ENCODE data around the gene ACSBG1.

The ACSBG1 gene

GRCh38 chr15:78223396-78224022, 10.9 kb downstream of the ACSBG1 start:
- DNase-seq (ENCODE audit: low read depth, low spot score) = no peak
- no peak overlapping the region for H3K27ac ChIP-seq

- DNase-seq (ENCODE audit: low read depth, low spot score) = no peak
- no peak overlapping the region for H3K27ac ChIP-seq
These were observed 11.5 kb downstream of the ACSBG1 start for GRCh38 chr15:78222745-78223395.

- H3K27ac ChIP-seq = no peak overlapping the region
- no peak for DNase-seq (ENCODE audit: low read depth, low spot score)
These were observed 13.7 kb downstream of the ACSBG1 start for GRCh38 chr15:78220713-78221112.

- DNase-seq (ENCODE audit: low read depth, low spot score) = peak; percentile 82
- peak overlapping the region; percentile 4 for H3K27ac ChIP-seq
These were observed 17.9 kb downstream of the ACSBG1 start for GRCh38 chr15:78216276-78217104.

GRCh38 chr15:78213956-78214355, 20.4 kb downstream of the ACSBG1 start:
- DNase-seq (ENCODE audit: low read depth, low spot score) = no peak
- no peak overlapping the region for H3K27ac ChIP-seq

- no peak overlapping the region for H3K27ac ChIP-seq
- no peak for DNase-seq (ENCODE audit: low read depth, low spot score)
These were observed 21.0 kb downstream of the ACSBG1 start for GRCh38 chr15:78213425-78213750.

- H3K27ac ChIP-seq = no peak overlapping the region
- no peak for DNase-seq (ENCODE audit: low read depth, low spot score)
These were observed 21.6 kb downstream of the ACSBG1 start for GRCh38 chr15:78212546-78213424.

GRCh38 chr15:78212008-78212407, 22.4 kb downstream of the ACSBG1 start:
- no peak overlapping the region for H3K27ac ChIP-seq
- no peak for DNase-seq (ENCODE audit: low read depth, low spot score)

- no peak for DNase-seq (ENCODE audit: low read depth, low spot score)
- no peak overlapping the region for H3K27ac ChIP-seq
These were observed 23.0 kb downstream of the ACSBG1 start for GRCh38 chr15:78211189-78211921.

GRCh38 chr15:78210349-78210717, 24.0 kb downstream of the ACSBG1 start:
- no peak for DNase-seq (ENCODE audit: low read depth, low spot score)
- peak overlapping the region; percentile 43 for H3K27ac ChIP-seq

GRCh38 chr15:78209646-78210348, 24.6 kb downstream of the ACSBG1 start:
- peak overlapping the region; percentile 43 for H3K27ac ChIP-seq
- no peak for DNase-seq (ENCODE audit: low read depth, low spot score)

GRCh38 chr15:78208887-78209645, 25.3 kb downstream of the ACSBG1 start:
- no peak for DNase-seq (ENCODE audit: low read depth, low spot score)
- peak overlapping the region; percentile 43 for H3K27ac ChIP-seq

GRCh38 chr15:78208341-78208844, 26.0 kb downstream of the ACSBG1 start:
- no peak for DNase-seq (ENCODE audit: low read depth, low spot score)
- no peak overlapping the region for H3K27ac ChIP-seq

- no peak for DNase-seq (ENCODE audit: low read depth, low spot score)
- no peak overlapping the region for H3K27ac ChIP-seq
These were observed 26.6 kb downstream of the ACSBG1 start for GRCh38 chr15:78207641-78208340.

- no peak overlapping the region for H3K27ac ChIP-seq
- DNase-seq (ENCODE audit: low read depth, low spot score) = no peak
These were observed 27.3 kb downstream of the ACSBG1 start for GRCh38 chr15:78207110-78207458.

- DNase-seq (ENCODE audit: low read depth, low spot score) = no peak
- H3K27ac ChIP-seq = no peak overlapping the region
These were observed 27.8 kb downstream of the ACSBG1 start for GRCh38 chr15:78206326-78207109.

GRCh38 chr15:78205856-78206255, 28.5 kb downstream of the ACSBG1 start:
- H3K27ac ChIP-seq = no peak overlapping the region
- DNase-seq (ENCODE audit: low read depth, low spot score) = no peak

Data from epithelial cell of prostate (primary cell).